IMR-90 (cell line): ENCODE measurements around the gene SERP1. TPM values are rescaled to one million over a fixed set of nuclear protein-coding genes. Genes with fewer than 3 reads are reported as not detected.
A peak's percentile ranks its signal among the peaks of the same experiment; 100 is the strongest.

Experiments used
- ATAC-seq: fragments of 200-7000 bp; cut with Tn5 transposase; 2 replicates; pipeline ENCODE4 v1.9.1; 2020; ENCODE audit warnings: low read depth, mild to moderate bottlenecking, moderate library complexity
- BruUV-seq: library from RNA; stranded (reverse); fragments of 400-500 nt; replicated peaks from 2 replicates; lab custom pipeline; 2021; lab: Mats Ljungman, UMichigan
- CTCF ChIA-PET: fragments of 300-600 bp; formaldehyde crosslinking; extraction: SDS; loops from one replicate; lab custom pipeline; 2021; ENCODE audit warnings: antibody characterized with exemption; lab: Yijun Ruan, JAX
- POLR2A ChIA-PET: fragments of 300-600 bp; sonication (Branson Sonifier 250); formaldehyde crosslinking; loops from one replicate; lab custom pipeline; 2022; ENCODE audit warnings: antibody characterized with exemption; ENCODE audit not compliant: unreplicated experiment; lab: Charles Lee
- DNase-seq: peaks from one replicate; pipeline ENCODE4 v3.0.0; 2013
- H2AFZ ChIP-seq: replicated peaks from 2 replicates; pipeline ENCODE3; 2013; ENCODE audit warnings: low read length, mild to moderate bottlenecking; ENCODE audit not compliant: poor library complexity
- H2AK5ac ChIP-seq: 2 replicates; pipeline ENCODE4 v1.6.1; 2013; ENCODE audit warnings: low read depth, low read length, inconsistent platforms
- H2AK9ac ChIP-seq: replicated peaks from 2 replicates; pipeline ENCODE3; 2013; ENCODE audit warnings: mild to moderate bottlenecking, low read depth, low read length, moderate library complexity; ENCODE audit not compliant: poor library complexity
- H2BK120ac ChIP-seq: 2 replicates; pipeline ENCODE4 v1.6.1; 2013; ENCODE audit warnings: low read depth, low read length, inconsistent platforms
- H2BK15ac ChIP-seq: 3 replicates; pipeline ENCODE4 v1.6.1; 2013; ENCODE audit warnings: low read depth, low read length, inconsistent platforms
- H2BK20ac ChIP-seq: 2 replicates; pipeline ENCODE4 v1.6.1; 2013; ENCODE audit warnings: low read depth, mild to moderate bottlenecking, inconsistent platforms, low read length, moderate library complexity
- H2BK5ac ChIP-seq: 2 replicates; pipeline ENCODE4 v1.6.1; 2013; ENCODE audit warnings: mild to moderate bottlenecking, low read depth, low read length, inconsistent platforms; ENCODE audit not compliant: poor library complexity, severe bottlenecking
- H3K14ac ChIP-seq: replicated peaks from 2 replicates; pipeline ENCODE4 v1.6.1; 2013; ENCODE audit warnings: low read depth, low read length, inconsistent platforms
- H3K18ac ChIP-seq: 2 replicates; pipeline ENCODE4 v1.6.1; 2013; ENCODE audit warnings: low read depth, low read length, control low read depth
- H3K23ac ChIP-seq: 2 replicates; pipeline ENCODE4 v1.6.1; 2013; ENCODE audit warnings: low read depth, low read length, inconsistent platforms
- H3K27ac ChIP-seq: 2 replicates; pipeline ENCODE4 v1.5.1; 2013; ENCODE audit warnings: mild to moderate bottlenecking, control low read depth, low read length; ENCODE audit not compliant: insufficient read depth
- H3K27me3 ChIP-seq: 2 replicates; pipeline ENCODE4 v1.6.1; 2013; ENCODE audit warnings: low read length; ENCODE audit not compliant: control insufficient read depth, insufficient read depth
- H3K36me3 ChIP-seq: 2 replicates; pipeline ENCODE4 v1.6.1; 2013; ENCODE audit warnings: low read length, mixed read lengths; ENCODE audit not compliant: control insufficient read depth, insufficient read depth
- H3K4ac ChIP-seq: 2 replicates; pipeline ENCODE4 v1.6.1; 2013; ENCODE audit warnings: low read depth, low read length, inconsistent platforms
- H3K4me1 ChIP-seq: 2 replicates; pipeline ENCODE4 v1.6.1; 2013; ENCODE audit warnings: low read length, mixed read lengths; ENCODE audit not compliant: control insufficient read depth, insufficient read depth
- H3K4me2 ChIP-seq: 2 replicates; pipeline ENCODE4 v1.6.1; 2013; ENCODE audit warnings: low read depth, mild to moderate bottlenecking, control low read depth, low read length, moderate library complexity
- H3K4me3 ChIP-seq: 2 replicates; pipeline ENCODE4 v1.5.1; 2013; ENCODE audit warnings: low read depth, mild to moderate bottlenecking, control low read depth, low read length, moderate library complexity; ENCODE audit not compliant: insufficient read depth
- H3K56ac ChIP-seq: 2 replicates; pipeline ENCODE4 v1.6.1; 2013; ENCODE audit warnings: low read length, inconsistent platforms; ENCODE audit not compliant: insufficient read depth; ENCODE audit errors: extremely low read depth
- H3K79me1 ChIP-seq, 2 experiments: 2 replicates each; pipeline ENCODE4 v1.6.1; 2013; ENCODE audit warnings: low read length in 2 of 2, inconsistent platforms in 1 of 2, low read depth in 1 of 2
- H3K9ac ChIP-seq: 2 replicates; pipeline ENCODE4 v1.6.1; 2013; ENCODE audit warnings: low read depth, low read length, control low read depth
- H3K9me1 ChIP-seq: 2 replicates; pipeline ENCODE4 v1.6.1; 2013; ENCODE audit warnings: low read length, inconsistent platforms; ENCODE audit not compliant: insufficient read depth
- H3K9me3 ChIP-seq: 2 replicates; pipeline ENCODE4 v1.6.1; 2013; ENCODE audit warnings: low read length; ENCODE audit not compliant: control insufficient read depth, insufficient read depth
- H4K20me1 ChIP-seq: 2 replicates; pipeline ENCODE4 v1.6.1; 2013; ENCODE audit warnings: low read length, inconsistent platforms; ENCODE audit not compliant: insufficient read depth
- H4K5ac ChIP-seq: 2 replicates; pipeline ENCODE4 v1.6.1; 2013; ENCODE audit warnings: mild to moderate bottlenecking, low read depth, low read length, control low read depth
- H4K8ac ChIP-seq, 2 experiments: 2 replicates each; pipeline ENCODE4 v1.6.1; 2013; ENCODE audit warnings: low read depth in 2 of 2, low read length in 2 of 2, control low read depth in 1 of 2, inconsistent platforms in 1 of 2
- H4K91ac ChIP-seq: 2 replicates; pipeline ENCODE4 v1.6.1; 2013; ENCODE audit warnings: low read depth, low read length, inconsistent platforms; ENCODE audit not compliant: insufficient read depth
- CHD1 ChIP-seq: IDR thresholded peaks from 2 replicates; pipeline ENCODE4 v1.6.1; 2012; ENCODE audit warnings: low read depth, low read length, improper control_type of control experiment
- CTCF ChIP-seq: conservative IDR thresholded peaks from 2 replicates; pipeline ENCODE4 v1.5.1; 2012; ENCODE audit warnings: mild to moderate bottlenecking, low read depth, low read length, improper control_type of control experiment
- WGBS, 2 experiments: methylation state at CpG; one replicate each; pipeline versions ENCODE4 v1.1.5 to v1.1.7; 2013; ENCODE audit warnings: missing lambda C conversion rate in 2 of 2; ENCODE audit not compliant: insufficient read length in 1 of 2; ENCODE audit errors: extremely low coverage in 2 of 2; 5-methylcytosine and 5-hydroxymethylcytosine counted together
- dilution Hi-C: fragments of 300-500 bp; cut with HindIII; formaldehyde crosslinking; loops from one replicate; pipeline ENCODE4 v1.14.3; 2018; ENCODE audit warnings: low sequenced_read_pairs; ENCODE audit not compliant: unreplicated experiment
- in situ Hi-C: fragments of 300-500 bp; cut with MboI; formaldehyde crosslinking; loops from 3 replicates; pipeline ENCODE4 v1.14.3; 2019; ENCODE audit warnings: low sequenced_read_pairs, inconsistent platforms, mixed read lengths
- intact Hi-C: fragments of 100-400 bp; cut with micrococcal nuclease; formaldehyde crosslinking; loops from 2 replicates; pipeline ENCODE4 v1.10.0; 2022
- polyA plus RNA-seq, 3 experiments: library from polyadenylated mRNA; depleted of rRNA; stranded (reverse); fragments of >200 nt; gene quantifications; 2 replicates each; pipeline ENCODE4 v1.2.3, GENCODE V29; 2012; ENCODE audit warnings: low replicate concordance in 1 of 3
- total RNA-seq: library from RNA; depleted of rRNA; stranded (reverse); fragments of >200 nt; gene quantifications from 2 replicates; pipeline ENCODE4 v1.2.3, GENCODE V29; 2012

Gene SERP1
- total and polyA plus RNA-seq, 2 of the 4 experiments (the other 2 are of a cell fraction) = 64.0 to 73.4 TPM

GRCh38 chr3:150545419-150546225, 674 bp downstream of the SERP1 start:
- H2BK20ac ChIP-seq = no peak overlapping the region
- H3K14ac ChIP-seq = peak overlapping the region; percentile 65
- ChIA-PET POLR2A (interaction anchor here (0.6 to 0.9 kb wide), 3 partner anchors 13 to 217 kb away, joined by 3 read pairs; partner anchors contain the start of gene SELENOT), CTCF (interaction anchor here (1.0 to 1.8 kb wide), 2 partner anchors 11 to 12 kb away, joined by 3 to 4 read pairs; no protein-coding TSS in a partner anchor)
- ATAC-seq (no peak; the same call in 1 of the 2 replicates), DNase-seq (no peak)
- no peaks in the 10 kb centered on the region for H3K9me3 ChIP-seq
- peak overlapping the region; percentile 90 for H3K4me3 ChIP-seq
- 0 out of 2 replicates have a peak overlapping the region, but pooled peaks have one; percentile 32 for H2BK120ac ChIP-seq
- no peaks in the 10 kb centered on the region for H3K36me3 ChIP-seq
- H2BK5ac ChIP-seq = peak overlapping the region; percentile 81
- peak overlapping the region; percentile 29 to 44; a peak in 1 of 4 replicates for H4K8ac ChIP-seq
- H3K27ac ChIP-seq = peak overlapping the region; percentile 87
- peak overlapping the region; percentile 56 for H3K56ac ChIP-seq
- H3K4ac ChIP-seq = peak overlapping the region; percentile 74
- H3K9ac ChIP-seq = peak overlapping the region; percentile 90
- peak overlapping the region; percentile 61 for H2AK5ac ChIP-seq
- peak overlapping the region; percentile 77 for H3K4me2 ChIP-seq
- dilution Hi-C loops = no loop called here
- H2AFZ ChIP-seq = peak overlapping the region; percentile 93
- H4K91ac ChIP-seq = peak overlapping the region; percentile 36
- peak overlapping the region; percentile 16 for H3K18ac ChIP-seq
- H3K79me1 ChIP-seq = peaks cover 12 to 54% of the 10 kb centered on the region in 2 experiments
- peak overlapping the region; percentile 32 for H3K23ac ChIP-seq
- no TSS peak for BruUV-seq
- H3K4me1 ChIP-seq = no peaks in the 10 kb centered on the region
- no peaks in the 10 kb centered on the region for H3K9me1 ChIP-seq
- intact Hi-C loops = no loop called here
- H4K20me1 ChIP-seq = peaks cover 33% of the 10 kb centered on the region; the same call in 1 of the 2 replicates
- H2BK15ac ChIP-seq = no peak overlapping the region
- in situ Hi-C loops = no loop called here
- H4K5ac ChIP-seq = peak overlapping the region; percentile 43
- peak overlapping the region; percentile 89 for H2AK9ac ChIP-seq
- WGBS, 2 experiments = 0% methylated on average over 25 of the region's 54 CpGs; no CpG with 5 or more reads in 1 of the 2 experiments
- no peaks in the 10 kb centered on the region for H3K27me3 ChIP-seq
- TF ChIP-seq CTCF (no peak), CHD1 (peak; percentile 32; the same call in 1 of the 2 replicates)
